Hippocampal formation (tissue), 2 donors: Measurements from ENCODE around the gene MORC2.

Experiments
- DNase-seq, 2 donors: peaks; one replicate each; lab custom pipeline; 2025; lab: John Stamatoyannopoulos, UW

Gene MORC2

DNA sequence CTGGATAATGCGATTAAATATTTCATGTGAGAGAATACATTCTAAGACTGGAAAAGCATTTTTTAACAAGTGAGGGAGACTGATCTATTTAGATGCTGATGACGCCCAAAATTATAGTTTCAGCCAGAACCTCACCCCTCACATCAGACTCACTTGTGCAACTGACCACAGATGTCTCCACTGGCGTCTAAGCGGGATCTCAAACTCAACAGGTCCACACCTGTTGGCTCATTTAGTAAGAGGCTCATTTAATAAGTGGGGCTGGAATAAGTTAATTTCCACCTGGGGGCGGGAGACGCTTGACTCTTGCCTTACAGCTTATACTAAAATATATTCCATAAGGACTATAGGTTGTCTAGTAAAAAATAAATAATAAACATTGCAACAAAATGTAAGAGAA lies 47.5 kb downstream of the MORC2 start:
- DNase-seq: no peak

DNA sequence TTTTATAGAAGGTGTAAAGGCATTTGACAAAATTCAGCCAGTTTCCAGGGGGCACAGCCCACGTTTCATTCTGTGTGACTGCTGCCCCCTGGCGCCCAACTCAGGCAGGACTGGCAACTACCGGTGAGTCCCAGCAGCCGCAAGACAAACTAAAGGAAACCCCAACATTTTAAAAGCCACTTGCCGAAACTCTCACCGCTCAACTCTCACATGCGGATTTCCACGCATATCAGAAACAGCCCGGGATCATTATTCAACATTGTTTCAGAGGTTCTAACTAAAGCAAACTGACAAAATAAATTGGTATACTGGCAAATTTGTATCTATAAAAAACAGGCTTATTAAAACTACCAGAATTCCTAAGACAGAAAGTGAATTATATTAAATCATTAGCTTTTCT lies 48.2 kb downstream of the MORC2 start:
- peak; percentile 32 to 50 for DNase-seq

GRCh38 chr22:30919973-30920372 lies 48.6 kb downstream of the MORC2 start:
- no peak for DNase-seq

DNA sequence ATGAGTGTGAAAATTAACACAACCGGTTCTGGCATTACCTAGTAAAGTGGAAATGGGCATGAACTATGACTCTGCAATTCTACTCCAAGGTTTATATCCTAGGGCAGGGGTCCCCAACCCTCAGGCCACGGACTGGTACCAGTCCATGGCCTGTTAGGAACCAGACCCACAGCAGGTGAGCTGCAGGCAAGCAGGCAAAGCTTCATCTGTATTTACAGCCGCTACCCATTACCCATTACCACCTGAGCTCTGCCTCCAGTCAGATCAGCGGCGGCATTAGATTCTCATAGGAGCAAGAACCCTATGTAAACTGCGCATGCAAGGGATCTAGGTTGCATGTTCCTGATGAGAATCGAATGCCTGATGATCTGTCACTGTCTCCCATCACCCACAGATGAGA lies 49.8 kb downstream of the MORC2 start:
- no peak for DNase-seq

- no peak for DNase-seq
These were observed 58.2 kb downstream of the MORC2 start for GRCh38 chr22:30910358-30910757.

- no peak for DNase-seq
These were observed 59.3 kb downstream of the MORC2 start for GRCh38 chr22:30909306-30909705.

- no peak for DNase-seq
These were observed 60.5 kb downstream of the MORC2 start for GRCh38 chr22:30908051-30908461.

GRCh38 chr22:30906946-30907345 lies 61.6 kb downstream of the MORC2 start:
- DNase-seq: no peak

GRCh38 chr22:30906411-30906810 lies 62.2 kb downstream of the MORC2 start:
- no peak for DNase-seq

GRCh38 chr22:30905696-30906341 lies 62.8 kb downstream of the MORC2 start:
- DNase-seq: no peak

GRCh38 chr22:30903876-30904460 lies 64.6 kb downstream of the MORC2 start:
- no peak for DNase-seq

- no peak for DNase-seq
These were observed 65.8 kb downstream of the MORC2 start for GRCh38 chr22:30902496-30903357.

DNA sequence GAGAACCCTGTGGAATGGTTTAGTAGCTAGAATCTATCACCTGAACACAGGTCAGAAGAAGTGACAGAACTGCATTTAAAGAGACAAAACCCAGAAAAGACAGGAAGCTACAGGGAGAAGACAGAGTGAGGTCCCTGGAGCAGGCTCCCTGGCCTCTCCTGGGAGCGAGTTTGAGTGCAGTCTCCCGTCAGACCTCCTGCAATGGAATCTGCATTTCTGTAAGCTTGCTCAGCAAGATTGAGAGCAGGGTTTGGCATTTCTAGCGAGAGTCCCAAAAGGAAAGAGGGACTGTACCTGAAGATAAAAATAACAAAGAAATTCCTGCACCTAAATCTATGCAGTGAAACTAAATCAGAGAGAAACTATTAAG lies 74.2 kb downstream of the MORC2 start:
- DNase-seq: no peak

GRCh38 chr22:30893434-30894370 lies 74.9 kb downstream of the MORC2 start:
- no peak for DNase-seq

- no peak for DNase-seq
These were observed 75.8 kb downstream of the MORC2 start for GRCh38 chr22:30892731-30893221.

GRCh38 chr22:30892286-30892685 lies 76.3 kb downstream of the MORC2 start:
- no peak for DNase-seq

DNA sequence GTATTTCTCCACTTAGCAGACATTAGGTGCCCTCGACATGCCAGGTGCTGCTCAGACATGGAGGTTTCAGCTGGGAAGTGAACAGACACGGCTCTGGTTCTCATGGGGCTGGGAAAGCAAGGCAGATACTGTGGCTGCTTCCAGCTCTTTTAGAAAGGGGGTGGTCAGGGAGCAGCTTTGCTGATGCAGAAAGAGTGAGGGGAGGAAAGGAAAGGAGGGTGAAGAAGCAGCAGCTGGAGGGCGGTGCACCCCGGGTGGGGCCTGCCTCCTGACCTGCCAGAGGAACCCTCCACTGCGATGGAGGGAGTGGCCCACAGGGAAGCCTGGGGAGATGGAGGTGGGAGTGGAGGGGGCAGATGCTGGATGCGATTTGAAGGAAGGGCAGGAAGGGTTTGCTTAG lies 76.8 kb downstream of the MORC2 start:
- no peak for DNase-seq

DNA sequence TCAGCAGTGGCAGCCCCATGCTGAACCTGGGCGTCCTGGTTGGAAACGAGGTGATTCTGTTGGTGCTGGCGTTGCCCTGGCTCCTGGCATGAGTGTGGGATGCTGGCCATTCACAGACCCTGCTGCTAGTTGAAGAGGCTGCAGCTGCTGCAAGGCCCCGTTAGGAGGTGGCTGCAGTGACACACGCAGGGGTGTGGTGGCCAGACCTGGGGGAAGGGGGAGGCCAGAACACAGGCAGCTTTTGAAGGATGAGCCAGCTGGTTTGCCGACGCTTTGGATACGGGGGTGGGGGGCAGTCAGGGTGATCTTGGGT lies 77.2 kb downstream of the MORC2 start:
- no peak for DNase-seq

DNA sequence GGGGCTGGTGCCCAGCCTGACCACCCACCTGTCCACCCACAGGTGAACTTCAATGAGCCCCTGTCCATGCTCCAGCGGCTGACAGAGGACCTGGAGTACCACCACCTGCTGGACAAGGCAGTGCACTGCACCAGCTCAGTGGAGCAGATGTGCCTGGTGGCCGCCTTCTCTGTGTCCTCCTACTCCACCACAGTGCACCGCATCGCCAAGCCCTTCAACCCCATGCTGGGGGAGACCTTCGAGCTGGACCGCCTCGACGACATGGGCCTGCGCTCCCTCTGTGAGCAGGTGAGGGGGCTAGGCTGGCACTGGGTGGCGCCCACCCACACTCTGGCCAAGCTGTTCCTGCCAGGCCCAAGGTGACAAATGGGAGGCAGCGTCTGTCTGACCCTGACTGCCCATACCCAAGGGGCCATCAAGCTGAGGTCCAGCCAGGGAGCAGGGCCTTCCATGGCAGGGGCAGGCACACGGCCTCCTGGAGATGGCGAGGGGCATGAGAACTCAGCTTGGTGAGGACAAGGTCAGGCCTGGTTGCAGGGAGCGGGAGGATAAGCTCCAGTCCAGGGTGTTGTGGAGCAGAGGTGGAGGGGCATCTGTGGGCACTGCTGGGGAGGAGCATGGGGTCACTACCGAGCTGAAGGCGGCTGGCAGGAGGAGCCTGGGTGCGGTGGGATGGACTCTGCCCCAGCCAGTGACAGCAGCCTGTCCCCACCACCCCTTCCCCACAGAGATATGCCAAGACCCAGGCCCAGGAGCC lies 77.7 kb downstream of the MORC2 start:
- no peak for DNase-seq

DNA sequence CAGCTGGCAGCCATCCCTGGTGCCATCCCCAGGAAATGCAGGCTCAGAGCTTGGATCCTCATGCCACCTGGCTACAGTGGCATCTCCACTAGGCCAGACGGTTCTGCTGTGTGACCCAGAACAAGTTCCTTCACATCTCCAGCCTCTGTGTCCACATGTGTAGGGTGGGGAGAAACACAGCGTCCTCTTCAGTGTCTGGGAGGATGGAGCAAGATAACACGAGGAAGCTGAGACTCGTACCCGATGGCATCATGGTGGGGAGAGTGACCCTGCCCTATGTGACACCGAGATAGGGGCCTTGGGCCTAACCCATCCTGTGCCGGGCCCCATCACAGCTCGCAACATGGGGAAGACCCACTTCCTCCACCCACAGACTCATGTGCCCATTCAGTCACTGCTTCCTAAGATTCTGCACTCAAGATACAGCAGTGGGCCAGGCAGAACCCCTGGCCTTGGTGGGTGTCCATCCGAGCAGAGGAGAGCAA lies 78.5 kb downstream of the MORC2 start:
- DNase-seq: no peak
